HUDEP-2 (cell line): Measurements from ENCODE around the gene RASGRP1.
A peak's percentile ranks its signal among the peaks of the same experiment; 100 is the strongest.

Experiments
- DNase-seq, 76 experiments: peaks; one replicate each; lab custom pipeline; 2025; ENCODE audit not compliant: unreplicated experiment in 76 of 76; lab: John Stamatoyannopoulos, UW

The RASGRP1 gene

GRCh38 chr15:38508647-38509046 lies 56.0 kb downstream of the RASGRP1 start:
- peak in 2 of 76 experiments; percentile 11 to 33 for DNase-seq

- DNase-seq = no peak
These were observed 57.0 kb downstream of the RASGRP1 start for GRCh38 chr15:38507570-38507969.

DNA sequence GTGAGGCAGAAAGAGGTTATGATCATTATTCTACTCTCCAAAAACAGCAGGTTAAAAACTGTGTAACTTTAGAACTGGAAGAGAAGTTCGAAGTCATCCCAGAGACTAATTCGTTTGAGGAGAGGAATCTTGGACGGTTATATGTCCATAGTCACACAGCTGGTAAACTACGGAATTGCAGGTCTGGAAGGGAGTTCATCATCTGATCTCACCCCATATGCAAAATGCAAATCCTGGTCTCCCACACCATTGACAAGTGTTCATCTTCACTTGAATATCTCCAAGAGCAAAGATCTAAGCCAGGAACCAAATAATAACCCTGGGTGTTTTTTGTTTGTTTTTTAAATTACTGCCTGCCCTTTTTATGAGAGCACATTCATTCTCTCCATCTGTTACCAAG lies 57.6 kb downstream of the RASGRP1 start:
- no peak for DNase-seq

- DNase-seq = no peak
These were observed 59.7 kb downstream of the RASGRP1 start for GRCh38 chr15:38504680-38505467.

DNA sequence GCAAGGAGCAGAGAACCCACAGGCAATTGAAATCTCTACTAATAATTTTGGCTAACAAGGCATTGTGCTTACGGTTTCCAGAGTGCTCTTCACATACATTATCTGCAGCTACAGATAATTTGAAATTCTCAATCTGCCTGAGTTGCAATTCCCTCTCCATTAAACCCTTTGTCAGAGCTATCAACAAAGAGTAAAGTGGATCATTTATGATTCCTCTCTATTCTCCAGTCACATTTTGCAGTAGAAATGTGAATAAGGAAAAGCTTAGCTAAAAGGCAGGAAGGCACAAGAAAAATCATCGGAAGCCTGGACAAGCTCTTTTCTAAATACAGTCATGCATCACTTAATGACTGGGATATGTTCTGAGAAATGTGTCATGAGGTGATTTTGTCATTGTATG lies 61.1 kb downstream of the RASGRP1 start:
- DNase-seq = no peak

DNA sequence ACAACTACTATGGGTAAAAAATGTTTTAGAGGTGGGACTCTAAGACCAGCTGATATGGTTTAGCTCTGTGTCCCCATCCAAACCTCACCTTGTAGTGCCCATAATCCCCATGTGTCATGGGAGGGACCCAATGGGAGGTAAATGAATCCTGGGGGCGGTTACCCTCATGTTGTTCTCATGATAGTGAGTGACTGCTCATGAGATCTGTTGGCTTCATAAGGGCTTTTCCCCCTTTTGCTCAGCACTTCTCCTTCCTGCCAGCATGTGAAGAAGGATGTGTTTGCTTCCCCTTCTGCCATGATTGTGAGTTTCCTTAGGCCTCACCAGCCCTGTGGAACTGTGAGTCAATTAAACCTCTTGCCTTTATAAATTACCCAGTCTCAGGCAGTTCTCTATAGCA lies 65.0 kb downstream of the RASGRP1 start:
- DNase-seq = peak in 1 of 76 experiments; percentile 4

GRCh38 chr15:38496151-38496550 lies 68.5 kb downstream of the RASGRP1 start:
- DNase-seq = no peak

DNA sequence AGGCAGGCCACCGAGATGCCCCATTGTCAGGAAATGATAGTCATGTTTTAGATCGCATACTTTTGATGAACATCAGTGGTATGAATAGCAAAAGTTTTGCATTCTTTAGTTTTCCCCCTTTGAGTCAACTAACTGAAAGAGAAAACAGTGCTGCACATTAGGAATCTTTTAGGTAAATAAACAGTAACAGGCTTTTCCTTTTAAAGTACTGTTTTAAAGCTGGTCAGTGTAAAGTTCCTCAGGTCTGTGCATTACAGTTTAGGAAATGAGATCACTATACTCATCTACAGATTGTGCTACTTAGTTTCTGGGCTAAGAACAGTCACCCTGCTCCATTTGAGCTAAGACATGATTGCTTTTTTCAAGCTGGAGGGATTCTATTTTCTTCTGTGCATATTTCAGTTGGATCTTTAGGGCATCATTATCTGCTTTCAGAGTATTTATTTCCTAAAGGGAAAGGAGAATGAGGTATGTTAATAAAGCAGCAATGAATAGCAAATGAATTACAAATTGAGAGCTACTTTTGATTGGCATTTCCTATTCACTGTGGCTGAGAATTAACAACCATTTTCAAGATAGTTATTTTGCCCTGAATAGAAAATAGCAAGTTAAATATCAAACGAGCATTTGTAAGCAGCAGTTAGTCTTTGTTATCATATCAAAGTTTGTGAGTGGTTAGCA lies 74.2 kb downstream of the RASGRP1 start:
- DNase-seq = no peak

- DNase-seq = no peak
These were observed 77.2 kb downstream of the RASGRP1 start for GRCh38 chr15:38487378-38487777.

GRCh38 chr15:38486936-38487335 lies 77.7 kb downstream of the RASGRP1 start:
- no peak for DNase-seq

DNA sequence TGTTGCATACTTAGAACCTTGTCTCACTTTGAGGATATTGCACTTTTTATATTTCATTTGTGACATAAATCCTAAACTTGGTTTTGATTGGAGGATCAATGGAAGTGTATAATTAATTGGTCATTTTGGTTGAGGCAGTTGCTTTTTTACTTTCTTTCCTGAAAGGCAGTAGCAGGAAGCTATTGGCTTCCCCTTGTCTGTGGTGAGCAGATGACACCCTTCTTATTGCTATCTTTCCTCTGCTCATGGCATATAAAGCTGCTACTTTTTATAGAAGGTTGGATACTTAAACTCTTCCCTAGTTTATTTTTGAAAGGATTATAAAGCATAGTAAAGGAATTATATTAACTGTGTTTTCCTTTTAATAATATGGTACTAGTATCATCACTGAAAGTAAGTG lies 82.0 kb downstream of the RASGRP1 start:
- DNase-seq = no peak

DNA sequence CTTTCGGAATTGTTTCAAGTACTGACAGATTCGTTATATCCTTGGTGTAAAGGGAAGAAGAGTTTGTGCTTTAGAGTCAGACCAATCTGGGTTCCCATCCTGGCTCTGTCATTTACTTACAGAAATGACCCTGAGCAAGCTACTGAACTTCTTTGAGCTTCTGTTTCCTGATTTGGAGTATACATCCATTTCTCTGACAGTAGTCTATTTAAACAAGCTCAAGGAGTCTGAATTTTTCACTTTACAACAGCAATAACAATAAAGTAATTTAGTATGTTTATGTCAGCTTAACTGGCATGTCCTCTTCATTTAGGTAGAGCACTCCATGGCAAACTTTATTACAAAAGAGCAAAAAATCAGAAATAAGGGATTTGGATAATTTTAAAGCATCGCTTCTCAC lies 82.9 kb downstream of the RASGRP1 start:
- no peak for DNase-seq

DNA sequence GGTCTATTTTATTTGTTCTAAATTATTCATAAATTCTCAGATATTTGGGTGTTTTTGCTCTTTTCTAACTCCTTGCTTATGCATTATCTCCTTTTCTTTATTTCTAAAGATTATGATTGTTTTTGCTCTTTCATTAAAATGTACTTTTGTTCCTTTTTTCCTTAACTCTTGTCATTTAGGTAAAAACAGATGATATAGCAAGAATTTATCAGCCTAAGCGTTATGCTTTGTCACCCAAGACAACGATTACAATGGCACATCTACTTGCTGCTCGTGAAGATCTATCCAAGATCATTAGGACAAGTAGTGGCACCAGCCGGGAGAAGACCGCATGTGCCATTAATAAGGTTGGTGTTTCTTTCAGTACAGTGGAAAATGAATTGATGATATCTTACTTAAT lies 83.5 kb downstream of the RASGRP1 start:
- no peak for DNase-seq

DNA sequence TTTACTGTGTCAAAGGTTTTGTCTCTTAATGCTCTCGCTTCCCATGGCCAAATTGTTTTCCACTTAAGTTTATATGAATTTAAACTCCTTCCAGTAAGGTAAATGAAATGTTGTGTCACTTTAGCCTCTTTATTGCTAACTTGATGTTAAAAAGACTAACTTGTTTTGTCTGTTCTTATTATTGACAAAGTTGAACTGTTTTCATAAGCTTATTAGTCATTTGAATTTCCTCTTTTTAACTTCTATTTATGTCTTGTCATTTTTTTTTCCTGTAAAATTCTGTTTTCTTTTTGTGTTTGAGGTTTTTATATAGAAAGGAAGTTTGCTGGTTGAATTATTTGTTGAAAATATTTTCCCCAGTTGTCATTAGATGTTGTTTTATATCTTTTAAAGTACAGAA lies 84.9 kb downstream of the RASGRP1 start:
- no peak for DNase-seq

DNA sequence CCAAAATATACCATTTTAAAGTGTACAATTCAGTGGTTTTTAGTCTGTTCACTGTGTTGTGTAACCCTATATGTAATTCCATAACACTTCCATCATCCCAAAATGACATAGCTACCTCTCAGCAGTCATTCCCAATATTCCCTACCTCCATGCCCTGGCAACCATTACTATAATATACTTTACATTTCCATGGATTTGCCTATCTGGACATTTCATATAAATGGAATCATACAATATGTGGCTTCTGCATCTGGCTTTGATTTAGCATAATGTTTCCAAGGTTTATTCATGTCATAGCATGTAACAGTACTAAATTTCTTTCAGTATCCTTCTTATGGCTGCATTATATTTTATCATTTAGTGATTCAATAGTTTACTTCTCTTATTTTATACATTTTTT lies 85.3 kb downstream of the RASGRP1 start:
- DNase-seq = no peak

- DNase-seq = no peak
These were observed 87.0 kb downstream of the RASGRP1 start for GRCh38 chr15:38477637-38478036.

DNA sequence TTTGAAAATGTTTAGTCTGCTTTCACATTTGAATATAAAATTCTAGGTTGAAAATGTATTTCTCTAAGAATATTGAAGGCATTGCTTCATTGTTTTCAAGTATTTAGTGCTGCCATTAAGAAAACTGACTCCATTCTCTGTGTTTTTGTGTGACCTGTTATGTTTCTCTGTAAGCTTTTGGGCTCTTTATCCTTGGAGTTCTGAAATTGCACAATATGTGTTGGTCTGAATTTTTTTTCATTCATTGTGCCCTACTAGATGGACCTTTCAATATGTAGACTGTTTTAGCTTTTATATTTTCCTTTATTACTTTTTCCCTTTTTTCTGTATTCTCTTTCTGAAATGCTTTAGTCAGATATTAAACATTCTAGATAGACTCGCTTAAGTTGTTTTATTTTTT lies 88.5 kb downstream of the RASGRP1 start:
- DNase-seq = no peak

DNA sequence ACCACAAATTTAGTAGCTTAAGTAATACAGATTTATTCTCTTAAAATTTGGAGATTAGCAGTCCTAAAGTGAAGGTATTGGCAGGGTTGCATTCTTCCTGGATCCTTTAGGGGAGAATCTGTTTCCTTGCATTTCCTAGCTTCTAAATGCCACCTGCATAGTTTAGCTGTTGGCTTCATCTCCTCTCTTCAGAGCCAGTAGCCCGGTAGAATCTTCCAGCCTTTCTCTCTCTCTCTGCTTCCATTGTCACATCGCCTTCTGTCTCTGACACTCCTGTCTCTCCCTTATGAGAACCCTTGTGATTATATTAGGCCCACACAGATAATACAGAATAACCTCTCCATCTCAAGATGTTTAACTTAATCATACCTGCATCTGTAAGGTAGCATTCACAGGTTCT lies 89.3 kb downstream of the RASGRP1 start:
- DNase-seq = no peak

- peak in 19 of 76 experiments; percentile 1 to 45 (median 17) for DNase-seq
These were observed 90.4 kb downstream of the RASGRP1 start for GRCh38 chr15:38474155-38474757.

DNA sequence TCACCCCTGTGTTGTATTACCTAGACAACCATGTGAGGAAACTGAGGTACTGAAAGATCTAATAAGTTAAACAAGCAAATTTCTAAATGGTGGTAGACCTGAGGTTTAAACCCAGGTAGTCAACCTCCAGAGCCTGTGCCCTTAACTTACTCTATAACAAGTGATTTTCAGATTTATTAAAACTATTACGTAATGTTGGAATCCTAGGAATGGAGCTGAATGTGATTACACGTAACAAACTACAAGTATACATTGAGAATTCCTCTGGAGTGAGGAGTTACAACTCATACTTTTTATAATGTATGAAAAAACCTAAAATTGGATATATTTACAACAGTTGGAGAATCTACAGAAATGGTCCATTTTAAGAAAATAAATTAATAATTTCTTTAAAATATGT lies 92.6 kb downstream of the RASGRP1 start:
- no peak for DNase-seq

DNA sequence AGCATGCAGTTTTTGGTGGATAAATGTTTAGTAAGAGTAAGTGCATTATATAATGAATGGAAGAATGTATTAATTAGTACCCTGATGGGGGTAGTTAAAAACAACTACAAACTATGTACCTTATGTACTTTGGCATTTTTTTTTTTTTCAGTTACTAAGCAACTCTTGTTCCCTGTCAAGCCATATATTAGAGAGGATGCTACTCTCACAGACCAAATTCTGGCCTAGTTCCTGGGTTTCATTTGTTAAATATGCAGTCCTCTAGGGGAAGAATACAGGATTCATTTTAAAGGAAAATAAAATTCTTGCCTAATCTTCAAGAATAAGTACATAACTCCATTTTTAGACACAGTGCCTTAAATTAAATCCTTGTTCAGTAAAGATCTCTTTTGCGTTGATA lies 93.8 kb downstream of the RASGRP1 start:
- no peak for DNase-seq

GRCh38 chr15:38464675-38465074 lies 99.9 kb downstream of the RASGRP1 start:
- no peak for DNase-seq
